GM19438 (cell line): ENCODE results near the gene MARS2.
"Not testable (repeated sequence)": the region's sequence is repeated elsewhere in the genome, so short reads cannot be mapped to it uniquely, and the experiment has no call there.

Source experiments
- ATAC-seq: cut with Tn5 transposase; IDR thresholded peaks from one replicate; pipeline ENCODE4 v1.9.1; 2021; ENCODE audit warnings: low read depth; ENCODE audit not compliant: unreplicated experiment

Gene MARS2

DNA sequence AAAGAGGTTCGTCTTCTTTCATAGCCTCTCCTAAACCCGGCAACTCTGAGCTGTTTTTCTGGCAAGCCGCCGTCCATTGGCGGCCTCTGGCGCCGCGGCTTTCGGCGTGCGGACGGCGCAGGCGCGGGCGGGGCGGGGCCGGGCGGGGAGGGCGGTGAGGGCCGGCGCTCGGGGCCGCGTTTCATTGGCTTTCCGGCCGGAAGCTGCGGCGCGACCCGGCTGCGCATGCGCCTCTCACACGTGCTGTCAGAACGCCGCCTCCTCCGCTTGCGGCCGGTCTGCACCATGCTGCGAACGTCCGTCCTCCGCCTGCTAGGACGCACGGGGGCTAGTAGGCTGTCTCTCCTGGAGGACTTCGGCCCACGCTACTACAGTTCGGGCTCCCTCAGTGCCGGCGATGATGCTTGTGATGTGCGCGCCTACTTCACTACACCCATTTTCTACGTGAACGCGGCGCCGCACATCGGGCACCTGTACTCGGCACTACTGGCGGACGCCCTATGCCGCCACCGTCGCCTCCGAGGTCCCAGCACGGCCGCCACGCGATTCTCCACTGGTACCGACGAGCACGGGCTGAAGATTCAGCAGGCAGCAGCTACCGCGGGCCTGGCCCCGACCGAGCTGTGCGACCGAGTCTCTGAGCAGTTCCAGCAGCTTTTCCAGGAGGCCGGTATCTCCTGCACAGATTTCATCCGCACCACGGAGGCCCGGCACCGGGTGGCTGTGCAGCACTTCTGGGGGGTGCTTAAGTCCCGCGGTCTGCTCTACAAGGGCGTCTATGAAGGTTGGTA lies at the start of gene MARS2:
MARS2 (plus strand) TSS at position 249 of the 791 bp plus-strand sequence; CDS start at position 286, 37 bp downstream.
- peak; percentile 74 for ATAC-seq

GRCh38 chr2:197657562-197657961 lies 47.6 kb upstream of the MARS2 start:
- no peak for ATAC-seq

DNA sequence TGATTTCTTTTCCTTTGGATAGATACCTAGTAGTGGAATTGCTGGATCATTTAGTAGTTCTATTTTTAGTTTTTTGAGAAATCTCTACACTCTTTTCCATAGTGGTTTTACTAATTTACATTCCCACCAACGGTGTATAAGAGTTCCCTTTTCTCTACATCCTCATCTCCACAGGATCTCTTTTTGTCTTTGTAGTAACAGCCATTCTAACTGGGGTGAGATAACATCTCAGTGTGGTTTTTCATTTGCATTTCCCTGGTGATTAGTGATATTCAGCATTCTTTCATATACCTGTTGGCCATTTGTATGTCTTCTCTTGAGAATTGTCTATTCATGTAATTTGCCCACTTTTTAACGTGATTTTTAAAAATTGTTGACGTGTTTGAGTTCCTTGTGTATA lies 43.5 kb upstream of the MARS2 start:
- no peak for ATAC-seq

DNA sequence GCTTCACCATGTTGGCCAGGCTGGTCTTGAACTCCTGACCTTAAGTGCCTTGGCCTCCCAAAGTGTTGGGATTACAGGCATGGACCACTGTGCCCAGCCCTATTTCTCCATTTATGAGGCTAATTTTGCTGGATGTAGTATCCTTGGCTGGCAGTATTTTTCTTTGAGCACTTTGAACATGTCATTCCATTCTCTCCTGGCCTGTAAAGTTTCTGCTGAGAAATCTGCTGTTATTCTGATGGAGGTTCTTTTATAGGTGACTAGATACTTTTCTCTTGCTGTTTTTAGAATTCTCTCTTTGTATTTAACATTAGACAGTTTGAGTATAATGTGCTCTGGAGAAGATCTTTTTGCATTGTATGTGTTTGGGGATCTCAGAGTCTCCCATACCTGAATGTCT lies 38.9 kb upstream of the MARS2 start:
- ATAC-seq: no peak

- ATAC-seq: no peak
These were observed 36.9 kb upstream of the MARS2 start for GRCh38 chr2:197668296-197668695.

DNA sequence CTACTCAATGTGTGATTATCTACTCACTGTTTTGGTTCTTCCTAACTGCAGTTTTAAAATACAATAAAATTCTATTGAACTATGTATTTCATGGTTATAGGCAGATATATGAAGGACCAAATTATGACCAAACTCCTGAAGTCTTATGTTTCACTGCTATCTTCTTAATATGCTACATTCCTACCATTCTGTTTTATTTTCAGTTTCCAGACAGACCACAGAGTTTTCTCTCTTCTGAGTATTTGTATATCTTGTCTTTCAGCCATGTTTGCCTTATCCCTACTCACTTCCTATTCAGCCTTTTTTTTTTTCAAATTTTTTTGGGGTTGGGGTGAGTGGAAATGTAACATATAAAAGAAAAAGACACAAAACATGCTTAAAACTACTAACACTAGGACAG lies 36.1 kb upstream of the MARS2 start:
- ATAC-seq: no peak

GRCh38 chr2:197672371-197672893 lies 32.7 kb upstream of the MARS2 start:
- no peak for ATAC-seq

DNA sequence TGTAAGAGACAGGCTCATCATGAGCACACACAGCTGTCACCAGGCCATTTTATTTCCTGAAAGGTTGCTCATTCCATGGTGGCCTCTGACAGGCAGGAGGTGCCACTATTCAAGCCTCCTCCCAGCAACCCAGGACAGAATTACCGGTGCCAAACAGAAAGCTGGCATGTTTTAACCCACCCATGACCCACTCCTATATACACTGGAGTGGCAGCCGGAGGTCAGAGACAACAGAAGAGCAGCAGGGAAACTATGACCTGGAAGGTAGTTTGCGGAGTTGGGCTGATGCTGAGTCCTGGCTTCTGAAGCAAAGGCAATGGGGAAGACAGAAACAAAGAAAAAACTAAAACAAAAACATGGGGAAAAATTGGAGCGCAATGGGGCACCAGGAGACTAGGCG lies 32.1 kb upstream of the MARS2 start:
- no peak for ATAC-seq

- ATAC-seq: no peak
These were observed 31.6 kb upstream of the MARS2 start for GRCh38 chr2:197673606-197674005.

DNA sequence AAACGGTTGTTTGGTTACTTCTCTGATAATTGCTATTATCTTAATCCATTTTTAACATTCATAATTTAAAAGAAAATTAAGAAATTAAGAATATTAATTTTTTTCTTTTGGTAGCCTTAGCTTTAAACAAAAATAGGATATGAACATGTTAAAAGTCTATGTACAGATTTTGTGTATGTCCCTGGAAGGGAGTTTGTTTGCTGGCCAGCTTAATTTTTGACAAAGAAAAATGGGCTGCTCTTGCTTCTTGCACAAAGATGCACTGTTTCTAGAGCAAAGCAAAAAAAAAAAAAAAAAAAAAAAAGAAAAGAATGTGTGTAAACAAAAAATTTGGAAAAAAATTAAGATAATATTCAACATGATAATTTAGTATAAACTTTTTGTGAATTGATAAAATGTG lies 31.1 kb upstream of the MARS2 start:
- no peak for ATAC-seq

- no peak for ATAC-seq
These were observed 30.6 kb upstream of the MARS2 start for GRCh38 chr2:197674591-197674990.

DNA sequence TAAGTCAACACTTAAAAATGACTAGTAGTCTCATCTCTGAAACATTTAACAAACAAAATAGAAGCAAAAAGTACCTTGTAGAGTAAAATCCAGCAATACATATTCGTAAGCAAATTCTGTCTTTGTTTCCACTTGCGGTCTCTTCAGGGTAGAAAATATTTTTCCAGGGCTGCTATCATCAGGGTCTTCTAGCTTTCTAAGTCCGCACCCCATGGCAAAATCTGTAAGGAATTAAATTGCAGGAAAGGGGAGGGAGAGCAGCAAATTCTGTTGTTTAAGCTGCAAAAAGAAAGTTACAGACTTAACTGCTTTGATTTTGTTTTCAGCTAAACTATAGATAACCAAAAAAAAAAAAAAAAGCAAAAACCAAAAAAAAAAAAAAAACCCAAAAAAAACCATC lies 29.9 kb upstream of the MARS2 start, which contains the start of gene RFTN2:
RFTN2 (minus strand) TSS at position 342 of the 400 bp plus-strand sequence; CDS start at position 213, 129 bp downstream.
- ATAC-seq: no peak

GRCh38 chr2:197675711-197676188 lies 29.4 kb upstream of the MARS2 start:
- ATAC-seq: no peak

GRCh38 chr2:197677056-197677455 lies 28.1 kb upstream of the MARS2 start:
- ATAC-seq: no peak

DNA sequence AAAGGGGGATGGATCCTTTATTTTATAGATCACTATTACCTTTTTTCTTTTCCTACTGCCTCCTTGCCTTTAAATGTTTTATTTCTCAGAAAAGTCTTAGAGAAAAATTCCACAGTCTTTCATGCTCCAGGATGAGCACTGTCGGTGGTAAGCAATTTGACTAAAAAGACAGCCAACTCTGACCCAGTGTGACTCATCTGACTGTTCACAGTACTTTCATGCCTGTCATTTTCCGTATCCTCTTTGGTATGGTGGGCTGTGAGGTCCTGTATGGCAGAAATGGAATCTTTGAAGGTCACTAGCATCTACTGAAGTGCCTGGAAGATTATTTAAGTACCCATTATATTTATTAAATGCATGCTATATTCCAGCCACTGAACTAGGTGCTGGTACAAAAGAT lies 27.7 kb upstream of the MARS2 start:
- no peak for ATAC-seq

GRCh38 chr2:197695206-197695605 lies 10.0 kb upstream of the MARS2 start:
- not testable (repeated sequence) for ATAC-seq

DNA sequence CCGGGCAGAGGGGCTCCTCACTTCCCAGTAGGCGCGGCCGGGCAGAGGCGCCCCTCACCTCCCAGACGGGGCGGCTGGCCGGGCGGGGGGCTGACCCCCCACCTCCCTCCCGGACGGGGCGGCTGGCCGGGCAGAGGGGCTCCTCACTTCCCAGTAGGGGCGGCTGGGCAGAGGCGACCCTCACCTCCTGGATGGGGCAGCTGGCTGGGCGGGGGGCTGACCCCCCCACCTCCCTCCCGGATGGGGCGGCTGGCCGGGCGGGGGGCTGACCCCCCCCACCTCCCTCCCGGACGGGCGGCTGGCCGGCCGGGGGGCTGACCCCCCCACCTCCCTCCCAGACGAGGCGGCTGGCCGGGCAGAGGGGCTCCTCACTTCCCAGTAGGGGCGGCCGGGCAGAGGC lies 9.2 kb upstream of the MARS2 start:
- ATAC-seq: not testable (repeated sequence)

GRCh38 chr2:197696571-197696970 lies 8.6 kb upstream of the MARS2 start:
- ATAC-seq: not testable (repeated sequence)

DNA sequence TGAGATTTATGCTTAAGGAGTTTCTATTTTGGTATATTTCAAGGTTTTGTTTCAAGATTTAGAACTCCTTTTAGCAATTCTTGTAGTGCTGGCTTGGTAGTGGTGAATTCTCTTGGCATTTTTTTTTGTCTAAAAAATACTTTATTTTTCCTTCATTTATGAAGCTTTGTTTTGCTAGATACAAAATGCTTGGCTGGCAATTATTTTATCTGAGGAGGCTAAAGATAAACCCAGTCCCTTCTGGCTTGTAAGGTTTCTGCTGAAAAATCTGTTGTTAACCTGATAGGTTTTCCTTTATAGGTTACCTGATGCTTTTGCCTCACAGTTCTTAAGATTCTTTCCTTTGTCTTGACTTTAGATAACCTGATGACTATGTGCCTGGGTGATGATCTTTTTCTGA lies 5.4 kb upstream of the MARS2 start:
- ATAC-seq: not testable (repeated sequence)

DNA sequence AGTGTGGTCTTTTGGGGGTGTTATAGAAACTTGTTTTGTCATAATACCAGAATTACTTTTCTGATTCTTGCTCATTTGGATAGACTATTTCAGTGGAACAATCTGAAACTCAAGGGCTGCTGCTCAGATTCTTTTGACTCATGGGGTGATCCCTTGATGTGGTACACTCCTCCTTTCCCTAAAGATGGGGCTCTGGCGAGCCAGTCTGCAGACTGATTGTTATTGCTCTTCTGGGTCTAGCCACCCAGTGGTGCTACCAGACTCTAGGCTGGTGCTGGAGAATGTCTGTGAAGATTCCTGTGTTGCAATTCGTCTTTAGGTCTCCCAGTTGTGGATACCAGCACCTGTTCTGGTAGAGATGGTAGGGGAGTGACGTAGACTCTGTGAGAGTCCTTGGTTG lies 4.2 kb upstream of the MARS2 start:
- ATAC-seq: no peak

DNA sequence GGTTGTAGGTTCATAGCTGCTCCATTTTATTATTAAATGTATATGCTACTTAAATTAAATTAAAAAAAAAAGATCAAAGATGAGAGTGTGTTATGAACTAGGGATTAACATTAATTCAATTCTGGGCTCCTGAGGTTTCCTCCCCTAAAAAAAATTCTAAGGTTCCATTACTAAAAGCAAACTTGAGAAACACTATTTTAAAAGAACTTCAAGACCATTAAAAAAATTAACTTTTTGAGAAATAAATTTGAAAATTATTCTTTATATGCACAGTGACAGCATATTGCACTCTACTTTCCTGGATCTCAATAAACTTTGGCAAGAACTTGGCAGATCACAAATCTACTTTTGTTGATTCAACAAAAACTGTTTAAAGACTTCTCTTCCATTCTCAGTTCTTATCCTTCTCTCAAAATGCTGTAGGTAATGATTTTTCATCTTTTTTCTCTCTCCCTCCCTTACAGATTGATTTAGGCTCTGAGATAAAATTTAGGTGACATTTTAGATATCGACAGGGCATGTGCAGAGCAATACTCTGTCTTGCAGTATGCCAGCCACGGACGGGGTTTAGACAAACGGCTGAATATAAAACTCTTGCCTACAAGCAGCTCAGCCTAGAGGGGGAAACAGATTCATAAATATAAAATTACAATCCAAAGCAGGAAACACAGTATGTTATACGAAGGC lies 592 bp upstream of the MARS2 start:
- peak; percentile 31 for ATAC-seq
